ENCODE data around the gene CLEC16A. TPM values are rescaled to one million over a fixed set of nuclear protein-coding genes. Genes with fewer than 3 reads are reported as not detected.

CLEC16A gene
- polyA plus RNA-seq, 3 donors: 24.2 to 26.8 (median 24.9) TPM

DNA sequence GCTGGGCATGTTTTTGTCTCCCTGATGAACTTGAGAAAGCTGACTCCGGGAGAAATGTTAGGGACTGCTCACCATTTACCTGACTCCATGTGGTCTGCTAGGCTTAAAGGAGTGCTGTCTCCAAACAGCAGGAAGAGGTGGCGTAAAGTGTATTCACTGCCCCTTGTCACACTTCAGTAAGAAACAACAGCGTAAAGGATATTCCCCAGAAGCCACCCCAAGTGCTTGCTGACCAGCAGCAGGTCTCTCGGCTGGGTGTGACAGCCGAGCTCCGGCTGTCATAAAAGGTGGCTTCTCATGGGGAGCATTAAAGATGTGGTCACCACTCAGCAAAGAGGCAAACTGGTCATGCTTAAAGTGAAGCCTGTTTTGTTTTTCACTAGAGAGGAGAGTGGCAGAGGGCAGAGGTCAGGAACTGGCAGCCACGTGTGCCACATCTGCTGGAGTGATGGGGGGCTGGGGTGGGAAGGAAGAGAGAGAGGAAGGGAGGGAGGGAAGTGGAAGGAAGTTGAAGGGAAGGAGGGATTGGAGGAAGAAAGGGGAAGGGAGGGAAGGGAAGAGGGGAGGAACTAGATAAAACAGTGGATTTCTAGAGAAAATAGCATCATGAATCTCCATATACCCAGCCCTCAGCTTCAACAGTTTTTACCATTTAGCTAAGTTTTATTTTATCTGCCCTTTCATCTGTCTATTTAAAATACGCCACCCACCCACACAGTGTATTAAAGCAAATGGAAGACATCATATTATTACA, 119.3 kb downstream of the CLEC16A start:
- peak in 1 of 11 donors; percentile 37 for DNase-seq (ENCODE audit: extremely low read depth in 1 of 11, low read depth in 9 of 11, low spot score in 4 of 11)

DNA sequence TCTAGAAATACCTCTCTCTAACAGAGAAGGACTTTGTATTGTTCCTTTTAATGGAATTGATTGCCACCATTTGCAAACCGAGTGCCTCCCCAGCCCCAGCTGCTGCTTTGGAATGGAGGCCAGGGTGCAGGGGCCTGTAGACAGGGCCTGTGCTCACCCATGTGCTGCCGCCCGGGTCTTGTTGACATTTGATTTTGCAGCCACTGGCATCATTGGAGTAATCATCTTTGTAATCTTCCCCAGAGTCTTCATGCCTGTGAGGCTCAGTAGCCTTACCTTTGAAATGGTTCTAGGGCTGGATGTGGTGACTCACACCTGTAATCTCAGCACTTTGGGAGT, 119.8 kb downstream of the CLEC16A start:
- DNase-seq (ENCODE audit: extremely low read depth in 1 of 11, low read depth in 9 of 11, low spot score in 4 of 11): no peak

DNA sequence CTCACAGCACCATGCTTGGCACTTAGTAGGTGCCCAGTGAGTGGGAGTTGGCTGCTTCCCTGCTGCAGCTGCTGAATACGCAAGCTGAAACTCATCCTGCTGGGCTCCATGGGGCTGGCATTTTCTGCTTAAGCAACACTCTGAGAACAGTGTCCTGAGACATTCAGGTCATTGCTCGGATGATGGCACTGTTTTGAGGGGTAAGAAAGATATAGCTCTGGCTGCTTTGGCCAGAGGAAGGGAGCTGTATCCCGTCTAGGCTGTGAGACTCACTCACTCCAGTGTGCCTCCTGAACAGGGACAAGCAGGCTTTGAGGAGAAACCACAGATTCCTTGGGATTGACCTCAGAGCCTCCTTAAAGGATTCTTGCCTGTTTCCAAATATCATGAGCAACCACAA, 120.5 kb downstream of the CLEC16A start:
- DNase-seq (ENCODE audit: extremely low read depth in 1 of 11, low read depth in 9 of 11, low spot score in 4 of 11): no peak

DNA sequence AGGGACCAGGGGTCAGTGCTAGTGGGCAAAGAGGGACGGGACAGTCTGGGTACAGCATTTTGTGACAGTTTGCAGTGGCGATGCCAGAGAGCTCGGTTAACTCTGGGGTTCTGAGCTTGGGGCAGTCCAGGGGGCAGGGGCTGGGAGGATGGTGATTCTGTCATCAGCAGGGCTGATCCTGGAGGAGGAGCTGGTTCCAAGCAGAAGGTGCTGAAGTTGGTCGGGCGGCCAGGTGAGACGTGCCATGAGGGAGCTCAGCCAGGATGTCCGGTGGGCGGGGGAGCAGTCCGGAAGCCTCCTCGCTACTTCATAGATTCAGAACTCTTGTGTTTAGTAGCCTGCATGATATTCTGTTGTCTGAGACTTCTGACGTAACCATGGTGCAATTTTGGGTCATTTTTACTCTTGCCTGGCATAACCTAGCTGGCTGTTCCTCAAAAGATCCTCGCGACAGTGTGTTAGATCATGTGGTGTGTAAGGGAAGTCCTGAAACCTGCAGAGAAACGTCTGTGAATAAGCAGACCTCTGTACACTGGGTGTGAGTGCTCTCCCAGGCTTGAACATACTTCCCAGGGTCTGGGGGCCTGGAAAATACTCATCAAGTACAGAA, 122.0 kb downstream of the CLEC16A start:
- no peak for DNase-seq (ENCODE audit: extremely low read depth in 1 of 11, low read depth in 9 of 11, low spot score in 4 of 11)

DNA sequence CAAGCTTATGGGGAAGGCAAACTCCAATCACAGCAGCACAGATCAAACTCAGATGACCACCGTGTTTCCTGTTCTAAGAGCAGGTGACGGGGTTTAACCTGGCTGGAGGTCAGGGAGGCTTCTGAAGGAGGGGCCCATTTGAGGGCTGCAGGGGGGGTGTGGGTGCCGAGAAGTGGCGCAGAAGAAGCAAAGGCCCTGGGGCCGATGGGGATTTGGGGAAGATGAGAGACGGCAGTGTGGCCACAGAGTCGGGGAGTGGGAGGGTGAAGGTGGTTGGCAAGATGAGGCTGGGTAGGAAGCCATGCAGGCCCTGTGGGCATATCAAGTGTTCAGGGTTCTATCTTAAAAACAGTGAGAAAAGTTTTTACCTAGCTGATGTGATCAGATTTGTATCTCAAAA, 122.9 kb downstream of the CLEC16A start:
- DNase-seq (ENCODE audit: extremely low read depth in 1 of 11, low read depth in 9 of 11, low spot score in 4 of 11): no peak

DNA sequence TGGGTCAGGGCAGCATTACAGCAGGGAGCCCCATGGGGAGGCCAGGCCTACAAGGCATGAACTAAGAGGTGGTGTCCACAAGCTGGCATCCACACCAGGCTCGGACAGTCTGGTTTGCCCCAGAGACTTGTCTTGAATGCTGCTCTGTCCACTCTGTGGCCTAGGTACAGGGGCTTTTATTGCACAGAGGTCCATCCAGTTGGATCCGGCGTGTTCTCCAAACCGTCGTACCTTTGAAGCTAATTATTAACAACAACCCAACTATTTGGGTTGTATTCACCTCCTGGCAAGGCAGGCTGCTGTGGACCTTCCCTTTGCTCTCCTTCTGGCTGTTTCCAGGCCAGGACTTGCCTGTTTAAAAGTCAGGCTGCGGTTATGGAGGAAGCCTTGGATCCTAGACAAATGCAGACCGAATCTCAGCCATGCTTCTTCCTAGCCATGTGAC, 123.4 kb downstream of the CLEC16A start:
- DNase-seq (ENCODE audit: extremely low read depth in 1 of 11, low read depth in 9 of 11, low spot score in 4 of 11): no peak

DNA sequence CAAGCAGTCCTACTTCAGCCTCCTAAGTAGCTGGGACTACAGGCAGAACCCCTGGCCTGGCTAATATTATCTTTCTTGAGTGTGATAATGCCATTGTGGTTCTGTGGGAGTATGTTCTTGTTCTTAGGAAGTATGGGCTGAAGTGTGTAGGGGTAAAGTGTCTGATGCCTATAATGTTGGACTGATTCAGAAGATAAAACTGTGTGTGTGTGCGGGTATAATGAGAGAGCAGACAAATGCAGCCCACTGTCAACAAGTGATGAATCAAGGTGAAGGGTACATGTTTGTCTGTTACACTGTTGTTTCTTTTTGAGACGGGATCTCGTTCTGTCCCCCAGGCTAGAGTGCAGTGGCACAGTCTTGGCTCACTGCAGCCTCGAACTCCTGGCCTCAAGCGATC, 127.5 kb downstream of the CLEC16A start:
- DNase-seq (ENCODE audit: extremely low read depth in 1 of 11, low read depth in 9 of 11, low spot score in 4 of 11): no peak

DNA sequence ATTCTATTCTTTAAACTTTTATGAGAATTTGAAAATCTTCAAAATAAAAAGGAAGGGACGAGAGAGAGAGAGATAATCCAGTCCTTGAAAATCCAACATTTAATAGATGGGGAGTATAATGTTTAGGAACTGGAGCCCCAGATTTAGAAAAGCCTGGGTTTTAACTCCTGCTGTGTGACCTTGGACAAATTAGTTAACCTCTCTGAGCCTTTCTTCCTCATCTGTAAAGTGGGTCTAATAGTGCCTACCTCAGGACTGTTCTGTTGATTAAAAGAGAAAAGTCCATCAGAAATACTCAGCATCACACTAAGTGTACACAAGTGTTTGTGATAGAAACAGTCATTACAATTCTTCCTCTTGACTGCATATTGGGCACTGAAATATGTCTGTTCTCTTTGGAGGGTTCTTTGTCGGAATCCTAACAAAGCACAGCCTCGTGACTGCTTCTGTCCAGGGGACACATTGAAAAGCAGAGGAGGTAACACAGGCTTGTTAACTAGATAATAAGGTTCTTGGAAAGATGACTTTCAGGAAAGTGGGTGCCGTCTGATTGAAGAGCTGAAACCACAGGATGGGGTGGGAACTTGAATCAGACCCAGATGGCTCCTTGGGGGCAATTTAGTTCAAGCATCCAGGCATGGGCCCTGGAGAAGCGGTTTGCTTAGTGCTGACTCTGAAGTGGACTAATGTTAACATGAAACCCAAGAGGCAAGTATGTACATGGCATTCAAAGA, 128.2 kb downstream of the CLEC16A start:
- DNase-seq (ENCODE audit: extremely low read depth in 1 of 11, low read depth in 9 of 11, low spot score in 4 of 11): no peak

DNA sequence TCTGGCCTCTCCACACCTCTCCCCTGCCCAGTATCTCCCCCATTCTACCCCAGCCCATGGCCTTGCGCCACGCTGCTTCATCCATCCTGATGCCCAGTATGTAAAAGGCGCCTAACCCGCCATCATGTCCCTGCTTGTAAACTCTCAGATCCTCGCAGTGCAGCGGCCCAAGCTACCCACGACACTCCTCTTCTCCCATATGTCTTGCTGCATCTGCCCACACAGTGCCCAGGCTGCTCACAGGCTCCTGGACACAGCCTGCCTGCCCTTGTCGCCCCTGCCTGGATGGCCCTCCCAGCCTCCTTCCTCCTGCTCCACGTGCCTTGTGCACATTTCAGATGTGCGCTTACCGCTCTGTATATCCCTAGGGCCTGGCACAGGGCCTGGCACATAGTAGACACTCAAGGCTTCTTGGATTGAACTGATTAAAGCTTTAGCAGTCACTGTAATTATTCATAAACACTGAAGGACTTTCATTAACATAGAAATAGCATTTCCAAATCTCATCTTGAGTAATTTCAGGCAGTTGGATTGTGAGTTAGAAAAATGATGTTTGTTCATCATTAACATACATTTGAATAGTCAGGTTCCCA, 129.1 kb downstream of the CLEC16A start:
- no peak for DNase-seq (ENCODE audit: extremely low read depth in 1 of 11, low read depth in 9 of 11, low spot score in 4 of 11)

DNA sequence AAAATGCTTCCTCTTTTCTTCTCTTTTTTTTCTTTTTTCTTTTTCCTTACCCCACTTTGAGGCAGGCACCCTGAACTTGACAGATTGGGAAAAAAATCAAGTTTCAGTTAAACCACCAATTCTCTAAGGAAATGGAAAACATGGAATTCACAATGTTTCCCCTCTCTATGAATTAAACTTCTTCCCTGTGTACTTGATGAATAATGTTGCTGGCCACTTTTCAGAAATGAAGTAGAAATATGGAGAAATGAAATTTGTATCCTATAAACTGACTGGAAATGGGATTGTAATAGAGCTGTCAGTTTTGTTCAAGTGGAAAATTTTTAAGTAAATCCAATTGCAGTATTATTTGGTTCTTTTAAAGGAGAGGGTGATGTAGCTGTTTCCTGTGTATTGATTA, 129.8 kb downstream of the CLEC16A start:
- DNase-seq (ENCODE audit: extremely low read depth in 1 of 11, low read depth in 9 of 11, low spot score in 4 of 11): no peak

DNA sequence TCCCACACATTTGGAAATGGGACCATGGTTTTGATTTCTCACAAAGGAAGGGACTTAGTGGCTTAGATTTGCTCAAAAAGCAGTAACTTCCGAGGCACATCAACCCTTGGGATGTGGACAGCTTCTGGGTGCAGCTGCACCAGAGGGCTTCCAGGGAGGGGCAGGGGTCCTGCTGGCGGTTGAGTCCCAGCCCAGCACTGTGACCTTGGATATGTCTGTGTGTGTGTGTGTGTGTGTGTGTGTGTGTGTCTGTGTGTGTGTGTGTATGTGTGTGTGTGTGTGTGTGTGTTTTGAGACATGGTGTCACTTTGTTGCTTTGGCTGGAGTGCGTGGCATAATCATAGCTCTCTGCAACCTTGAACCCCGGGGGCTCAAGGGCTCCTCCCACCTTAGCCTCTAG, 130.8 kb downstream of the CLEC16A start:
- DNase-seq (ENCODE audit: extremely low read depth in 1 of 11, low read depth in 9 of 11, low spot score in 4 of 11): no peak

DNA sequence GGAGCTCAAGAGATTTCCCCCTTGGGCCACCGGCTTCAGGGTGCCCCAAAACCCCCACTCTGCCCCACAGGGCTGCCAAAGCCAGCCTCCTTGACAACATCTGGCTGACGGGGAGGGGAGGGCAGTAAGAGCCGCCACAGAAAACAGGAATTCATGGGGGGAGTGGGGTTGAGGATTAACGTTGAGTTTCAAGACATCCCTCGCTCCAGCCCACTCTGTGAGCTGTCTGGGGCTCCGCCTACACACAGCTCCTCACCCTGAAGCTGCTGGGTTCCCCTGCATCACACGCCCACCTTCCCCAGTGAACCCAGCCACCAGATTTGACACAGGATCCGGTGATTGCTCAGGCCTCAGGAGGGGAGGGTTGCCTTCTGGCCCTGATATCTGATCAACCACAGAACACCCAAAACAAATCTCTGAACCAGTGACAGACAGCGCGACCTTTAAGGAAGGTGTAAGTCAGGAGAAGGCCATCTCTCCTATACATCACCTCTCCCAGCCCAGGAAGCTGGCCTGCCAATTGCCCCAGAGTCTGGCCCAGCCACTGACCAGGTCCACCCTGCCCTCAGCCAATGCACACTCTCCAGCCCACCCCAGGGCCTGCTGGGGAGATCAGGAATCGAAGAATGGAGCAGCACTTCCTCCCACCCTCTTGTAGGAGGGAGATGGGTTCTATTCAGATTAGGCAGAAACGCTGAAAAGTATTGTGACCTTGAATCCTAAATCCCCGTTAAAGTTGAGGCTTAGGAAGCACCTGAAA, 132.1 kb downstream of the CLEC16A start:
- no peak for DNase-seq (ENCODE audit: extremely low read depth in 1 of 11, low read depth in 9 of 11, low spot score in 4 of 11)

DNA sequence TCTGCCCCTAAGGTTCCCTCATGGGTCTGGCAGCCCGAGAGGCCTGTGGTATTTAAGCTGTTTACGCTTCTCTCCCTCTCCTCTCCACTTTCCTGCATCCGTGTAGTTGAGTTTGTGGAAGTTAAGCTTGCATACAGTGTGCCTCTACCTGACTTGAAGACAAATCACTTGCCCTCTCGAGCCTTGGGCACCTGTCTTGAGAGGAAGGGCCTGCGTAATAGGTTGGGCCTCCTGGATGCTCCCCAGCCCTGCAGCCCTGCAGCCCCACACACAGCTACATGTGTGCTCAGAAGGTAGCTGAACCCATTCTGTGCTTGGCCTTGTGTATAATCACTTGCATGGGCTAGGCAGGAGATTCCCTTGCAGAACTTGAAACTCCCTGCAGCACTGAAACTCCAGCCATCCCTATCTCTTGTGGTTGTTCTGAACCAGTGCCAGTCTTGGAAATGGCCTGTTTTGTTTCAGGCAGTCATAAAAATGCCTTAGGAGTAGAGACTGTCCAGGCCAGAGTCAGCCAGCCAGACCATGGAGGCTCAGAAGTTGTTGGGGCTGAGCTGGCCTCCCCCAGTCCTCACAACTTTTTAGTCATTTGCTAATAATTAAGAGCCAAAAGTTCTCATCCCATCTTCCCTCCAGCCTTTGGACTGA, 134.6 kb downstream of the CLEC16A start:
- no peak for DNase-seq (ENCODE audit: extremely low read depth in 1 of 11, low read depth in 9 of 11, low spot score in 4 of 11)

DNA sequence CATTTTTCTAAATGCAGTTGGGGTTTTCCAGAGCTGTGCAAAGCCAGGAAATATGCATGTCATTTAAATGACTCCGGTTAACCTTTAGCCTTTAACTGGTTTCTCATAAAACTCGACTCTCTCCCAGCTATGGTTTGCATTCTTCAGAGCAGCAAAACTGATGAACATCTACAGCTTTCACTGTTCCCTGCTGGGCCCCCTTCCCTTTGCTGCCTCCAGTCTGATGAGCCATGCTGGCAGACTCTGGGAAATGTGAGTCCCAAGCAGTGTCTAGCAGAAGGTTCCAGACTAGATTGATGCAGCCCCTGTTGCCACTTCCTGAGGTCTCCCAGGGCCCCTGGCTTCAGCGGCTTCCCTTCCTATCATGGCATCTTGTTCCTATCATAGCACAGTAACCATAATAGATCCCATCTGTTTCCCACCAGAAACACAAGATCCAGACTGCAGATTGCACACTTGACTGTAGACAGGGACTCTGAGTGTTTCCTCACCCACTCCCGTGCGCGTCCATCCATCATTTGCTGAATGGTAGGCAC, 135.4 kb downstream of the CLEC16A start:
- no peak for DNase-seq (ENCODE audit: extremely low read depth in 1 of 11, low read depth in 9 of 11, low spot score in 4 of 11)

DNA sequence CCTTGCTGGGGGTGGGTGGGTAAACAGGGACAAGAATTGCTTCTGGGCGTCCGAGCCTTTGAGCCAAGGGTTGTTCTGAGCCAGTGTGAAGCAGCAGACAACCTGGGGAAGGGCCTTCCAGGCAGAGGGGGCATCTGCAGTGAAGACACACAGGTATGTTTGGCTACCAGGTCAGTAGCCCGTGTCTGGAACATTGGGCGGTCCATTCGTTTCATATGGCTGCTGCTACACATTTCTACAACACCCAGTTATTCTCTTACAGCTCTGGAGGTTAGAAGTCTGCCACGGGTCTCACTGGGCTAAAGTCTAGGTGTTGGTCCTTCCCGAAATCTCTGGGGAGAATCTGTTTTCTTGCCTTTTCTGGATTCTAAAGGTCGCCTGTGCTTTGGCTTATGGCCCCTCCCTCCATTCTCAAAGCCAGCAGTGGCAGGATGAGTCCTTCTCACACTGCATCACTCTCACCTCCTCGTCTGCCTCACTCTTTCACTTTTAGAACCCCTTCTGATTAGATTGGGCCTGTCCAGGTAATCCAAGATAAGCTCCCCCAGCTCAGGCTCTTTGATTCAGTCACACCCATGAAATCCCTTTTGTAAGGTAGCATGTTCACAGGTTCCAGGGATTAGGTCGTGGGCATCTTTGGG, 136.1 kb downstream of the CLEC16A start:
- DNase-seq (ENCODE audit: extremely low read depth in 1 of 11, low read depth in 9 of 11, low spot score in 4 of 11): no peak

DNA sequence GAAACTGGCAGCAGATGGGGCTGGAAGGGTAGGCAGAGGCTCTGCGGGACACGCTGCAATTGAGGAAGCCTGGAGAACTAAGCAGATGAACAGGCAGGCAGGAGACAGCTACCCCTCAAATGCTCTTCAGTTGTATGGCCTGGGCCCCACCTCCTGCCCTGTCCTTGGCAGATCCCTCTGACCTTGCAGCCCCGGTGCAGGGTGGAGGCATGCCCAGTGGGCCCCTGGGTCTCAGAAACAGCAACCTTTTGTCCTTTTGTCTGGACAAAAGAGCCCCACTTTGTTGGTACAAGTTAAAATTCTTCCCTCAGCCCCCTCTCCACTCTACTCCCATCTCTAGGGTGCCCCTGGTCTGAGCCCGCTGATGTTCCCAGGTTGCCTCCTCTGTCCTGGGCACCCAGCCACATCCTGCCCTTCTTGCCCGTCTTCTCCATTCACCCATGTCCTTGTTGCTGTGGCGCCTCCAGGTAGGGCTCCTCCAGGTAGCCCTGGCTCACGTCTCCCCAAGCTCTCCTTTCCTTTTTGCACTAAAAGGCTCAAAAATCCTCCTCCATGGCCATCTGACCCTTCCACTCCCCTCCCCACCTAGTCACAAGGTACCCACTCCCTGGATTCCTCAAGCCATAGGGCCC, 136.8 kb downstream of the CLEC16A start:
- DNase-seq (ENCODE audit: extremely low read depth in 1 of 11, low read depth in 9 of 11, low spot score in 4 of 11): no peak

DNA sequence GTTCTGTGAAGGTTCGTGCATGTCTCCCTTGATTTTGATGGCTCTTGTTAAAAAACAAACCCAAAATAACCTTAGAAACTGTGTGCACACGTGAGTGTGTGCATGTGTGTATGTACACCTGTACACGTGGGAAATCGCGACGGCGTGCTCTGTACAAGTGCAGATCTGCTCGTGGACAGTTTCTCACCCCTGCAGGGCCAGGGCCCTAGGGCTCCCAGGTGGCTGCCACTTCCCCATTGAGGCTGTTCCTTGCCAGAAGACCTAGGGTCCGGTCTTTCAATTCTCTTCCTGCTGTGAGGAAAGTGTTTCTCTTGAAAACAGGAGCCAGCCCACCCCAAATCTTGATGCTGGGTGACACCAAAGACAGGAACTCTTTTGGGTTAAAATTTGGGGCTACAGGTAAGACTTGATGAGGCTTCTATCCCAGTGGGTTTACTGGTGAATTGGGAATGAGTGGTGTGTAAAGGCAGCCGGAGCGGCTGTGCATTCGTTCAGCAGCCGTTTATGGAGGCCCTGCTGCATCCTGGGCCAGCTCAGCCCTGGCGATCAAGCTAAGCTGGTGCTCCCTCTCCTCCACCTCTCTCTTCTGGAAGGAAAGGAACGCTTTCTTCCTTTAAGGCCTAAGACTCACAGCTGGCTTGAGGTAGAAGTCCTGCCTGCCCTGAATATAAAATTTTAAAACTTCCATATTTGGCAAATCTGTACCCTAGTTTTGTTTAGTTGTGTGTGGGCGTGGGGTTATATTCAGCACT, 137.9 kb downstream of the CLEC16A start:
- DNase-seq (ENCODE audit: extremely low read depth in 1 of 11, low read depth in 9 of 11, low spot score in 4 of 11): no peak
